IMR-90 (cell line): ENCODE data around the gene GTF2H1. TPM values are rescaled to one million over a fixed set of nuclear protein-coding genes. Genes with fewer than 3 reads are reported as not detected.

Source experiments
- ATAC-seq: fragments of 200-7000 bp; cut with Tn5 transposase; 2 replicates; pipeline ENCODE4 v1.9.1; 2020; ENCODE audit warnings: low read depth, mild to moderate bottlenecking, moderate library complexity
- BruUV-seq: library from RNA; stranded (reverse); fragments of 400-500 nt; replicated peaks from 2 replicates; lab custom pipeline; 2021; lab: Mats Ljungman, UMichigan
- CTCF ChIA-PET: fragments of 300-600 bp; formaldehyde crosslinking; extraction: SDS; loops from one replicate; lab custom pipeline; 2021; ENCODE audit warnings: antibody characterized with exemption; lab: Yijun Ruan, JAX
- POLR2A ChIA-PET: fragments of 300-600 bp; sonication (Branson Sonifier 250); formaldehyde crosslinking; loops from one replicate; lab custom pipeline; 2022; ENCODE audit warnings: antibody characterized with exemption; ENCODE audit not compliant: unreplicated experiment; lab: Charles Lee
- DNase-seq: peaks from one replicate; pipeline ENCODE4 v3.0.0; 2013
- H2AFZ ChIP-seq: replicated peaks from 2 replicates; pipeline ENCODE3; 2013; ENCODE audit warnings: low read length, mild to moderate bottlenecking; ENCODE audit not compliant: poor library complexity
- H2AK5ac ChIP-seq: 2 replicates; pipeline ENCODE4 v1.6.1; 2013; ENCODE audit warnings: low read depth, low read length, inconsistent platforms
- H2AK9ac ChIP-seq: replicated peaks from 2 replicates; pipeline ENCODE3; 2013; ENCODE audit warnings: mild to moderate bottlenecking, low read depth, low read length, moderate library complexity; ENCODE audit not compliant: poor library complexity
- H2BK120ac ChIP-seq: 2 replicates; pipeline ENCODE4 v1.6.1; 2013; ENCODE audit warnings: low read depth, low read length, inconsistent platforms
- H2BK15ac ChIP-seq: 3 replicates; pipeline ENCODE4 v1.6.1; 2013; ENCODE audit warnings: low read depth, low read length, inconsistent platforms
- H2BK20ac ChIP-seq: 2 replicates; pipeline ENCODE4 v1.6.1; 2013; ENCODE audit warnings: low read depth, mild to moderate bottlenecking, inconsistent platforms, low read length, moderate library complexity
- H2BK5ac ChIP-seq: 2 replicates; pipeline ENCODE4 v1.6.1; 2013; ENCODE audit warnings: mild to moderate bottlenecking, low read depth, low read length, inconsistent platforms; ENCODE audit not compliant: poor library complexity, severe bottlenecking
- H3K14ac ChIP-seq: replicated peaks from 2 replicates; pipeline ENCODE4 v1.6.1; 2013; ENCODE audit warnings: low read depth, low read length, inconsistent platforms
- H3K18ac ChIP-seq: 2 replicates; pipeline ENCODE4 v1.6.1; 2013; ENCODE audit warnings: low read depth, low read length, control low read depth
- H3K23ac ChIP-seq: 2 replicates; pipeline ENCODE4 v1.6.1; 2013; ENCODE audit warnings: low read depth, low read length, inconsistent platforms
- H3K27ac ChIP-seq: 2 replicates; pipeline ENCODE4 v1.5.1; 2013; ENCODE audit warnings: mild to moderate bottlenecking, control low read depth, low read length; ENCODE audit not compliant: insufficient read depth
- H3K27me3 ChIP-seq: 2 replicates; pipeline ENCODE4 v1.6.1; 2013; ENCODE audit warnings: low read length; ENCODE audit not compliant: control insufficient read depth, insufficient read depth
- H3K36me3 ChIP-seq: 2 replicates; pipeline ENCODE4 v1.6.1; 2013; ENCODE audit warnings: low read length, mixed read lengths; ENCODE audit not compliant: control insufficient read depth, insufficient read depth
- H3K4ac ChIP-seq: 2 replicates; pipeline ENCODE4 v1.6.1; 2013; ENCODE audit warnings: low read depth, low read length, inconsistent platforms
- H3K4me1 ChIP-seq: 2 replicates; pipeline ENCODE4 v1.6.1; 2013; ENCODE audit warnings: low read length, mixed read lengths; ENCODE audit not compliant: control insufficient read depth, insufficient read depth
- H3K4me2 ChIP-seq: 2 replicates; pipeline ENCODE4 v1.6.1; 2013; ENCODE audit warnings: low read depth, mild to moderate bottlenecking, control low read depth, low read length, moderate library complexity
- H3K4me3 ChIP-seq: 2 replicates; pipeline ENCODE4 v1.5.1; 2013; ENCODE audit warnings: low read depth, mild to moderate bottlenecking, control low read depth, low read length, moderate library complexity; ENCODE audit not compliant: insufficient read depth
- H3K56ac ChIP-seq: 2 replicates; pipeline ENCODE4 v1.6.1; 2013; ENCODE audit warnings: low read length, inconsistent platforms; ENCODE audit not compliant: insufficient read depth; ENCODE audit errors: extremely low read depth
- H3K79me1 ChIP-seq, 2 experiments: 2 replicates each; pipeline ENCODE4 v1.6.1; 2013; ENCODE audit warnings: low read length in 2 of 2, inconsistent platforms in 1 of 2, low read depth in 1 of 2
- H3K9ac ChIP-seq: 2 replicates; pipeline ENCODE4 v1.6.1; 2013; ENCODE audit warnings: low read depth, low read length, control low read depth
- H3K9me1 ChIP-seq: 2 replicates; pipeline ENCODE4 v1.6.1; 2013; ENCODE audit warnings: low read length, inconsistent platforms; ENCODE audit not compliant: insufficient read depth
- H3K9me3 ChIP-seq: 2 replicates; pipeline ENCODE4 v1.6.1; 2013; ENCODE audit warnings: low read length; ENCODE audit not compliant: control insufficient read depth, insufficient read depth
- H4K20me1 ChIP-seq: 2 replicates; pipeline ENCODE4 v1.6.1; 2013; ENCODE audit warnings: low read length, inconsistent platforms; ENCODE audit not compliant: insufficient read depth
- H4K5ac ChIP-seq: 2 replicates; pipeline ENCODE4 v1.6.1; 2013; ENCODE audit warnings: mild to moderate bottlenecking, low read depth, low read length, control low read depth
- H4K8ac ChIP-seq, 2 experiments: 2 replicates each; pipeline ENCODE4 v1.6.1; 2013; ENCODE audit warnings: low read depth in 2 of 2, low read length in 2 of 2, control low read depth in 1 of 2, inconsistent platforms in 1 of 2
- H4K91ac ChIP-seq: 2 replicates; pipeline ENCODE4 v1.6.1; 2013; ENCODE audit warnings: low read depth, low read length, inconsistent platforms; ENCODE audit not compliant: insufficient read depth
- BHLHE40 ChIP-seq: fragments of 150-350 bp; IDR thresholded peaks from 2 replicates; pipeline ENCODE4 v1.6.1; 2016; ENCODE audit warnings: mild to moderate bottlenecking, low read depth, low read length
- CEBPB ChIP-seq: IDR thresholded peaks from 2 replicates; pipeline ENCODE4 v1.6.1; 2012; ENCODE audit warnings: low read depth, low read length, improper control_type of control experiment
- CTCF ChIP-seq: conservative IDR thresholded peaks from 2 replicates; pipeline ENCODE4 v1.5.1; 2012; ENCODE audit warnings: mild to moderate bottlenecking, low read depth, low read length, improper control_type of control experiment
- FOS ChIP-seq: fragments of 150-350 bp; IDR thresholded peaks from 2 replicates; pipeline ENCODE4 v1.6.1; 2016; ENCODE audit warnings: low read depth, low read length
- POLR2A ChIP-seq: IDR thresholded peaks from 2 replicates; pipeline ENCODE4 v1.6.1; 2012; ENCODE audit warnings: mild to moderate bottlenecking, low read depth, low read length
- RAD21 ChIP-seq: IDR thresholded peaks from 2 replicates; pipeline ENCODE4 v1.6.1; 2012; ENCODE audit warnings: low read length, improper control_type of control experiment
- SMC3 ChIP-seq: fragments of 150-350 bp; IDR thresholded peaks from 2 replicates; pipeline ENCODE4 v1.6.1; 2016; ENCODE audit warnings: low read depth, mild to moderate bottlenecking, antibody characterized with exemption, low read length, moderate library complexity
- WGBS, 2 experiments: methylation state at CpG; one replicate each; pipeline versions ENCODE4 v1.1.5 to v1.1.7; 2013; ENCODE audit warnings: missing lambda C conversion rate in 2 of 2; ENCODE audit not compliant: insufficient read length in 1 of 2; ENCODE audit errors: extremely low coverage in 2 of 2; 5-methylcytosine and 5-hydroxymethylcytosine counted together
- dilution Hi-C: fragments of 300-500 bp; cut with HindIII; formaldehyde crosslinking; loops from one replicate; pipeline ENCODE4 v1.14.3; 2018; ENCODE audit warnings: low sequenced_read_pairs; ENCODE audit not compliant: unreplicated experiment
- in situ Hi-C: fragments of 300-500 bp; cut with MboI; formaldehyde crosslinking; loops from 3 replicates; pipeline ENCODE4 v1.14.3; 2019; ENCODE audit warnings: low sequenced_read_pairs, inconsistent platforms, mixed read lengths
- intact Hi-C: fragments of 100-400 bp; cut with micrococcal nuclease; formaldehyde crosslinking; loops from 2 replicates; pipeline ENCODE4 v1.10.0; 2022
- polyA plus RNA-seq, 3 experiments: library from polyadenylated mRNA; depleted of rRNA; stranded (reverse); fragments of >200 nt; gene quantifications; 2 replicates each; pipeline ENCODE4 v1.2.3, GENCODE V29; 2012; ENCODE audit warnings: low replicate concordance in 1 of 3
- total RNA-seq: library from RNA; depleted of rRNA; stranded (reverse); fragments of >200 nt; gene quantifications from 2 replicates; pipeline ENCODE4 v1.2.3, GENCODE V29; 2012
- TF ChIP-seq, protein P1 (sequence below): fragments of 150-350 bp; IDR thresholded peaks from 2 replicates; pipeline ENCODE4 v1.6.1; 2016; ENCODE audit warnings: low read depth, mild to moderate bottlenecking, low read length, moderate library complexity, borderline replicate concordance

The GTF2H1 gene
- total and polyA plus RNA-seq, 2 of the 4 experiments (the other 2 are of a cell fraction), result 25.0 to 67.0 TPM

DNA sequence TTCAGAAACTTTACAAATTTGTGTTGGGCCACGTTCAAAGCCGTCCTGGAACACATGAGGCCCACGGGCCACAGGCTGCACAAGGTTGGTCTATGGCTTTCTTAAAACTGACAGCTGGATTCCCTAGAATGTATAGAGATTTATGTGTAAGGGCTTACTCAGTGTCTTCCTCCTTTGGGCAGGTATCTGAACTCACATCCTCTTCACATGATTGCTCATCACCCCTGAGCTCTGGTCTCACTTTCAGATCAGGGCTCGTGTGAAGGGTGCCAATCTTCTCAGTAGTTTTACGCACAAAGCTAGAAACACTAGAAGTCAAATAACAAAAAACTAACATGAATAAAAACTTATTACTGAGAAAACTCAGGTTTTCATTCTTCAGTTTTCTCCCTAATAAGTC, 27.5 kb upstream of the GTF2H1 start:
- peaks cover 3% of the 10 kb centered on the region; the same call in 1 of the 2 replicates for H3K9me1 ChIP-seq
- dilution Hi-C loops (no loop called here), in situ Hi-C loops (no loop called here), intact Hi-C loops (no loop called here)
- no peaks in the 10 kb centered on the region for H3K4me1 ChIP-seq
- H2BK5ac ChIP-seq, result no peak overlapping the region
- H3K36me3 ChIP-seq, result peaks cover 22% of the 10 kb centered on the region
- no peaks in the 10 kb centered on the region for H3K79me1 ChIP-seq
- H4K8ac ChIP-seq, result no peak overlapping the region
- H2AK9ac ChIP-seq, result no peak overlapping the region
- no peak overlapping the region for H4K5ac ChIP-seq
- no peak overlapping the region for H2AK5ac ChIP-seq
- ChIA-PET POLR2A (no interaction called here), CTCF (no interaction called here)
- TF ChIP-seq FOS, result no peak
- TF ChIP-seq CEBPB, result no peak
- no peak for TF ChIP-seq CTCF
- TF ChIP-seq RAD21, result no peak
- TF ChIP-seq POLR2A, result no peak
- TF ChIP-seq SMC3, result no peak
- TF ChIP-seq, protein P1, sequence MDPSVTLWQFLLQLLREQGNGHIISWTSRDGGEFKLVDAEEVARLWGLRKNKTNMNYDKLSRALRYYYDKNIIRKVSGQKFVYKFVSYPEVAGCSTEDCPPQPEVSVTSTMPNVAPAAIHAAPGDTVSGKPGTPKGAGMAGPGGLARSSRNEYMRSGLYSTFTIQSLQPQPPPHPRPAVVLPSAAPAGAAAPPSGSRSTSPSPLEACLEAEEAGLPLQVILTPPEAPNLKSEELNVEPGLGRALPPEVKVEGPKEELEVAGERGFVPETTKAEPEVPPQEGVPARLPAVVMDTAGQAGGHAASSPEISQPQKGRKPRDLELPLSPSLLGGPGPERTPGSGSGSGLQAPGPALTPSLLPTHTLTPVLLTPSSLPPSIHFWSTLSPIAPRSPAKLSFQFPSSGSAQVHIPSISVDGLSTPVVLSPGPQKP, result no peak
- no peak for TF ChIP-seq BHLHE40
- no peaks in the 10 kb centered on the region for H3K9me3 ChIP-seq
- no peak overlapping the region for H2AFZ ChIP-seq
- no peak overlapping the region for H2BK120ac ChIP-seq
- no peak overlapping the region for H3K4me2 ChIP-seq
- WGBS, 2 experiments, result no CpG with 5 or more reads among the region's 5 CpGs
- no peak overlapping the region for H3K27ac ChIP-seq
- no peak overlapping the region for H3K23ac ChIP-seq
- no peak overlapping the region for H3K14ac ChIP-seq
- H2BK20ac ChIP-seq, result no peak overlapping the region
- no peaks in the 10 kb centered on the region for H3K27me3 ChIP-seq
- H3K18ac ChIP-seq, result no peak overlapping the region
- no peak overlapping the region for H2BK15ac ChIP-seq
- H3K9ac ChIP-seq, result no peak overlapping the region
- ATAC-seq (no peak), DNase-seq (no peak)
- no peak overlapping the region for H3K4ac ChIP-seq
- H3K4me3 ChIP-seq, result no peak overlapping the region
- H4K20me1 ChIP-seq, result no peaks in the 10 kb centered on the region
- no TSS peak for BruUV-seq
- no peak overlapping the region for H4K91ac ChIP-seq
- no peak overlapping the region for H3K56ac ChIP-seq
